SU-DHL-6 (cell line): ENCODE measurements around the gene CUL7.
A peak's percentile ranks its signal among the peaks of the same experiment; 100 is the strongest.

Source experiments
- H2AFZ ChIP-seq: fragments of 200-600 bp; sonication (generic); 2 replicates; pipeline ENCODE4 v1.6.1; 2014; ENCODE audit warnings: low read depth, mild to moderate bottlenecking, moderate library complexity, mixed read lengths, antibody characterized with exemption, low read length; ENCODE audit not compliant: severe bottlenecking
- H3F3A ChIP-seq: fragments of 200-600 bp; shearing (Covaris generic); 2 replicates; pipeline ENCODE4 v1.6.0; 2016; ENCODE audit warnings: antibody characterized with exemption, mild to moderate bottlenecking; ENCODE audit not compliant: insufficient read depth
- H3K27ac ChIP-seq: fragments of 200-600 bp; sonication (generic); 2 replicates; pipeline ENCODE4 v1.5.1; 2016; ENCODE audit warnings: low read depth, mild to moderate bottlenecking, low read length, moderate library complexity, mixed read lengths
- H3K27me3 ChIP-seq: fragments of 200-600 bp; sonication (generic), shearing (Covaris generic); 2 replicates; pipeline ENCODE4 v1.6.0; 2014; ENCODE audit warnings: mild to moderate bottlenecking, low read length
- H3K36me3 ChIP-seq: fragments of 200-600 bp; sonication (generic); 2 replicates; pipeline ENCODE4 v1.6.1; 2014; ENCODE audit warnings: mild to moderate bottlenecking, low read length, mixed read lengths
- H3K4me2 ChIP-seq: fragments of 300-600, 200-600 bp; shearing (Covaris generic), sonication (generic); 2 replicates; pipeline ENCODE4 v1.6.0; 2014; ENCODE audit warnings: low read length, low read depth, mild to moderate bottlenecking; ENCODE audit not compliant: poor library complexity, severe bottlenecking
- H3K4me3 ChIP-seq: fragments of 200-600 bp; sonication (generic); 2 replicates; pipeline ENCODE4 v1.5.1; 2014; ENCODE audit warnings: antibody characterized with exemption, low read length, mild to moderate bottlenecking, mixed read lengths; ENCODE audit not compliant: insufficient read depth, poor library complexity, severe bottlenecking
- H3K79me2 ChIP-seq: fragments of 200-600 bp; sonication (generic); 2 replicates; pipeline ENCODE4 v1.6.1; 2014; ENCODE audit warnings: mild to moderate bottlenecking, low read length, moderate library complexity; ENCODE audit not compliant: insufficient read depth
- H3K9ac ChIP-seq: fragments of 200-600 bp; sonication (generic); 2 replicates; pipeline ENCODE4 v1.7.0; 2014; ENCODE audit warnings: mild to moderate bottlenecking, low read length
- H3K9me2 ChIP-seq: fragments of 200-600 bp; sonication (generic); replicated peaks from 2 replicates; pipeline ENCODE4 v1.6.1; 2014; ENCODE audit warnings: low read length; ENCODE audit not compliant: insufficient read depth
- H3K9me3 ChIP-seq: fragments of 200-600 bp; sonication (generic); 2 replicates; pipeline ENCODE4 v1.6.1; 2014; ENCODE audit warnings: low read length, mixed read lengths; ENCODE audit not compliant: insufficient read depth
- H4K20me1 ChIP-seq: fragments of 200-600 bp; sonication (generic); 2 replicates; pipeline ENCODE4 v1.6.1; 2014; ENCODE audit warnings: low read depth, mild to moderate bottlenecking, antibody characterized with exemption, low read length, moderate library complexity, mixed read lengths
- CTCF ChIP-seq: fragments of 200-600 bp; sonication (generic); IDR thresholded peaks from one replicate; pipeline ENCODE4 v1.5.1; 2017; ENCODE audit warnings: antibody characterized with exemption, mild to moderate bottlenecking, low read length, moderate library complexity; ENCODE audit not compliant: insufficient read depth, poor library complexity, severe bottlenecking
- EZH2phosphoT487 ChIP-seq: fragments of 200-600 bp; sonication (generic), shearing (Covaris generic); conservative IDR thresholded peaks from 2 replicates; pipeline ENCODE4 v1.6.1; 2018; ENCODE audit warnings: mild to moderate bottlenecking, antibody characterized with exemption, low read length, moderate library complexity, mixed read lengths

Gene CUL7

GRCh38 chr6:43062818-43063217 lies 9.2 kb upstream of the CUL7 start:
- H3F3A ChIP-seq, result no peaks in the 10 kb centered on the region
- H4K20me1 ChIP-seq, result no peaks in the 10 kb centered on the region
- H3K9ac ChIP-seq, result no peak overlapping the region
- no peaks in the 10 kb centered on the region for H3K9me3 ChIP-seq
- TF ChIP-seq CTCF (no peak), EZH2phosphoT487 (no peak)
- H3K36me3 ChIP-seq, result no peaks in the 10 kb centered on the region
- peaks cover 14% of the 10 kb centered on the region for H3K79me2 ChIP-seq
- H3K4me3 ChIP-seq, result no peak overlapping the region
- H2AFZ ChIP-seq, result no peak overlapping the region
- H3K4me2 ChIP-seq, result no peak overlapping the region
- H3K27ac ChIP-seq, result no peak overlapping the region
- H3K9me2 ChIP-seq, result no peaks in the 10 kb centered on the region
- no peaks in the 10 kb centered on the region for H3K27me3 ChIP-seq

- TF ChIP-seq CTCF, result no peak
- no peak for TF ChIP-seq EZH2phosphoT487
- no peaks in the 10 kb centered on the region for H3K27me3 ChIP-seq
- H3K9me2 ChIP-seq, result no peaks in the 10 kb centered on the region
- no peaks in the 10 kb centered on the region for H3K36me3 ChIP-seq
- no peak overlapping the region for H3K4me2 ChIP-seq
- no peaks in the 10 kb centered on the region for H4K20me1 ChIP-seq
- H3K79me2 ChIP-seq, result peaks cover 15% of the 10 kb centered on the region
- H3K4me3 ChIP-seq, result no peak overlapping the region
- H3K9me3 ChIP-seq, result no peaks in the 10 kb centered on the region
- H3F3A ChIP-seq, result no peaks in the 10 kb centered on the region
- H3K9ac ChIP-seq, result no peak overlapping the region
- no peak overlapping the region for H2AFZ ChIP-seq
- no peak overlapping the region for H3K27ac ChIP-seq
Observed at GRCh38 chr6:43061861-43062260, 8.2 kb upstream of the CUL7 start.

- H3K27ac ChIP-seq, result no peak overlapping the region
- H3K4me2 ChIP-seq, result peak overlapping the region; percentile 71
- no peak for TF ChIP-seq EZH2phosphoT487
- TF ChIP-seq CTCF, result no peak
- H3F3A ChIP-seq, result no peaks in the 10 kb centered on the region
- H3K36me3 ChIP-seq, result no peaks in the 10 kb centered on the region
- H3K9me2 ChIP-seq, result no peaks in the 10 kb centered on the region
- no peaks in the 10 kb centered on the region for H3K27me3 ChIP-seq
- peak overlapping the region; percentile 86; the same call in 1 of the 2 replicates for H3K9ac ChIP-seq
- H4K20me1 ChIP-seq, result no peaks in the 10 kb centered on the region
- H3K4me3 ChIP-seq, result no peak overlapping the region
- H3K79me2 ChIP-seq, result peaks cover 15% of the 10 kb centered on the region
- no peak overlapping the region for H2AFZ ChIP-seq
- no peaks in the 10 kb centered on the region for H3K9me3 ChIP-seq
Observed at GRCh38 chr6:43060755-43061633, 7.3 kb upstream of the CUL7 start.
